HepG2 (cell line): ENCODE measurements around the gene ZNF333. TPM values are rescaled to one million over a fixed set of nuclear protein-coding genes. Genes with fewer than 3 reads are reported as not detected.

Experiments used
- ATAC-seq: fragments of 200-7000 bp; cut with Tn5 transposase; 3 replicates; pipeline ENCODE4 v1.9.1; 2020; ENCODE audit warnings: mild to moderate bottlenecking, moderate library complexity
- BruUV-seq: library from RNA; stranded (reverse); fragments of 400-500 nt; replicated peaks from 2 replicates; lab custom pipeline; 2021; lab: Mats Ljungman, UMichigan
- CTCF ChIA-PET: fragments of 300-600 bp; formaldehyde crosslinking; extraction: SDS; loops from one replicate; lab custom pipeline; 2021; ENCODE audit warnings: low total read pairs, inconsistent platforms, low intra/inter-chr PET ratio; lab: Yijun Ruan, JAX
- POLR2A ChIA-PET: fragments of 350-600 bp; sonication (Branson Sonifier 250); formaldehyde crosslinking; loops from one replicate; lab custom pipeline; 2020; ENCODE audit warnings: antibody characterized with exemption, inconsistent platforms; lab: Yijun Ruan, JAX
- DNase-seq: peaks from one replicate; pipeline ENCODE4 v3.0.0-alpha.2; 2015; ENCODE audit warnings: low spot score
- FAIRE-seq: peaks from 3 replicates; lab custom pipeline; 2011; peaks lifted over from hg19 to GRCh38; lab: Jason Lieb, UNC
- H2AFZ ChIP-seq: one replicate; pipeline ENCODE4 v1.6.1; 2011; ENCODE audit warnings: low read length, inconsistent platforms
- H3K27ac ChIP-seq: fragments of 300-600 bp; 3 replicates; pipeline ENCODE4 v1.8.0; 2011; ENCODE audit warnings: mixed run types, mild to moderate bottlenecking, mixed read lengths, low read length, inconsistent platforms; ENCODE audit not compliant: insufficient read depth; ENCODE audit errors: extremely low read length
- H3K27me3 ChIP-seq, 2 experiments: fragments of 200-600 bp in 1 of 2; 2 replicates in 1 of 2; 3 replicates in 1 of 2; pipeline versions ENCODE4 v1.6.0 to v1.8.0; 2011; ENCODE audit warnings: low read length in 2 of 2, mild to moderate bottlenecking in 2 of 2, moderate library complexity in 2 of 2, inconsistent platforms in 1 of 2; ENCODE audit not compliant: insufficient read depth in 2 of 2, control insufficient read depth in 1 of 2
- H3K36me3 ChIP-seq, 2 experiments: fragments of 200-600 bp in 1 of 2; replicated peaks in 1 of 2; 2 replicates in 1 of 2; 3 replicates in 1 of 2; pipeline versions ENCODE4 v1.5.1 to v1.8.0; 2011; ENCODE audit warnings: low read length in 2 of 2, inconsistent platforms in 1 of 2; ENCODE audit not compliant: insufficient read depth in 2 of 2, control insufficient read depth in 1 of 2
- H3K4me1 ChIP-seq: 2 replicates; pipeline ENCODE4 v1.5.1; 2012; ENCODE audit warnings: low read length, inconsistent platforms; ENCODE audit not compliant: insufficient read depth
- H3K4me2 ChIP-seq: 2 replicates; pipeline ENCODE4 v1.6.0; 2011; ENCODE audit warnings: low read depth, low read length, inconsistent platforms
- H3K4me3 ChIP-seq, 3 experiments: fragments of 200-600 bp in 1 of 3; sonication (generic), shearing (Covaris generic) in 1 of 3; replicated peaks in 1 of 3; 2 replicates each; pipeline ENCODE4 v1.5.1; 2011 to 2016; ENCODE audit warnings: low read length in 3 of 3, inconsistent platforms in 2 of 3, low read depth in 2 of 3, mild to moderate bottlenecking in 2 of 3, control low read depth in 1 of 3, mixed read lengths in 1 of 3; ENCODE audit not compliant: insufficient read depth in 1 of 3
- H3K79me2 ChIP-seq: one replicate; pipeline ENCODE4 v1.6.1; 2011; ENCODE audit warnings: low read length, inconsistent platforms; ENCODE audit not compliant: insufficient read depth
- H3K9ac ChIP-seq: 2 replicates; pipeline ENCODE4 v1.6.0; 2011; ENCODE audit warnings: mild to moderate bottlenecking, low read depth, low read length, inconsistent platforms; ENCODE audit not compliant: insufficient read depth
- H3K9me3 ChIP-seq: 2 replicates; pipeline ENCODE4 v1.5.1; 2012; ENCODE audit warnings: mild to moderate bottlenecking, low read length
- H4K20me1 ChIP-seq: 2 replicates; pipeline ENCODE4 v1.6.0; 2011; ENCODE audit warnings: inconsistent platforms, mild to moderate bottlenecking, low read length, moderate library complexity; ENCODE audit not compliant: insufficient read depth
- ZFP41 ChIP-seq: sonication (generic); formaldehyde crosslinking; IDR thresholded peaks from 2 replicates; pipeline ENCODE4 v1.4.0; 2020; ENCODE audit warnings: mild to moderate bottlenecking, missing genetic modification reagents, borderline replicate concordance
- WGBS: methylation state at CpG from one replicate; pipeline ENCODE4 v1.1.6; 2017; ENCODE audit warnings: low lambda C conversion rate; 5-methylcytosine and 5-hydroxymethylcytosine counted together
- in situ Hi-C: cut with HindIII; loops from 2 replicates; pipeline ENCODE4 v1.10.0; 2017; ENCODE audit warnings: low pct_unique_long_range_greater_than_20kb; ENCODE audit not compliant: extremely low pct_ligation_motif_present
- intact Hi-C: fragments of 100-400 bp; cut with micrococcal nuclease; formaldehyde crosslinking; loops from one replicate; pipeline ENCODE4 v1.10.0; 2022; ENCODE audit not compliant: unreplicated experiment
- polyA plus RNA-seq, 8 experiments: library from polyadenylated mRNA; depleted of rRNA in 3 of 8; stranded (reverse) in 7 of 8; unstranded in 1 of 8; fragments of >200 nt; fragmentation: Illumina TruSeq in 4 of 8; extraction: Trizol in 4 of 8; gene quantifications; 2 replicates each; pipeline versions ENCODE4 v1.2.1 to v1.2.3, GENCODE V29; 2011 to 2016; ENCODE audit warnings: low read depth in 4 of 8, missing spikeins in 1 of 8, mixed read lengths in 1 of 8; ENCODE audit not compliant: insufficient read depth in 1 of 8
- total RNA-seq, 5 experiments: library from RNA; depleted of rRNA; stranded (reverse); fragments of >200 nt; fragmentation: Illumina TruSeq; extraction: Trizol; gene quantifications; 2 replicates each; pipeline ENCODE4 v1.2.3, GENCODE V29; 2016; ENCODE audit warnings: low read depth in 1 of 5
- TF ChIP-seq, protein P1 (sequence below): sonication (generic); formaldehyde crosslinking; IDR thresholded peaks from 2 replicates; pipeline ENCODE4 v1.5.0; 2020; ENCODE audit warnings: mild to moderate bottlenecking, missing genetic modification reagents
- TF ChIP-seq, protein P2 (sequence below): IDR thresholded peaks from 2 replicates; pipeline ENCODE4 v1.6.1; 2012; ENCODE audit warnings: inconsistent platforms
- TF ChIP-seq, protein P3 (sequence below): sonication (generic); formaldehyde crosslinking; IDR thresholded peaks from 2 replicates; pipeline ENCODE4 v1.9.0; 2022; ENCODE audit warnings: missing genetic modification reagents, mild to moderate bottlenecking, borderline replicate concordance

ZNF333 gene
- total and polyA plus RNA-seq, 2 of the 13 experiments (the other 11 are each of a cell fraction or from before 2014, with no cell fraction given): 3.4 to 6.4 TPM

DNA sequence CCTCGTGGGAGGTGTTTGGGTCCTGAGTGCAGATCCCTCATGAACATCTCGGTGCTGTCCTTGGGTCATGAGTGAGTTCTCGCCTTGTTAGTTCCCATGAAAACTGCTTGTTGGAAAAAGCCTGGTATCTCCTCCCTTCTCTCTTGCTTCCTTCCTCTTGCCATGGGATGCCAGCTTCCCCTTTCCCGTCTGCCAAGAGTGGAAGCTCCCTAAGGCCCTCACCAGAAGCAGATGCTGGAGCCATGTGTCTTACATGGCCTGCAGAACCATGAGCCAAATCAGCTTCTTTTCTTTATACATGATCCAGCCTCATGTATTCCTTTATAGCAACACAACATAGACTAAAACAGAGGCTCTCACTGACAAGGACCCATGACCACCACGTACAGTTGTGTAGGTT, 80.3 kb downstream of the ZNF333 start:
- intact Hi-C loops: no loop called here

More for the DNA sequence above, 80.3 kb downstream of the ZNF333 start:
- Histone ChIP-seq H2AFZ (no peak overlapping the region), H3K36me3 (no peaks in the 10 kb centered on the region), H3K4me2 (no peak overlapping the region), H3K79me2 (no peaks in the 10 kb centered on the region), H3K9ac (no peak overlapping the region), H3K27ac (no peak overlapping the region), H4K20me1 (no peaks in the 10 kb centered on the region), H3K4me3 (no peak overlapping the region), H3K4me1 (no peaks in the 10 kb centered on the region), H3K27me3 (peaks cover 0 to under 1% of the 10 kb centered on the region in 2 experiments; a peak in 1 of 5 replicates), H3K9me3 (no peaks in the 10 kb centered on the region)
- 18% methylated on average over 4 of the region's 5 CpGs for WGBS
- DNase-seq (no peak), FAIRE-seq (no peak), ATAC-seq (no peak)
- in situ Hi-C loops: no loop called here
- ChIA-PET CTCF (no interaction called here), POLR2A (no interaction called here)
- TF ChIP-seq, protein P1, sequence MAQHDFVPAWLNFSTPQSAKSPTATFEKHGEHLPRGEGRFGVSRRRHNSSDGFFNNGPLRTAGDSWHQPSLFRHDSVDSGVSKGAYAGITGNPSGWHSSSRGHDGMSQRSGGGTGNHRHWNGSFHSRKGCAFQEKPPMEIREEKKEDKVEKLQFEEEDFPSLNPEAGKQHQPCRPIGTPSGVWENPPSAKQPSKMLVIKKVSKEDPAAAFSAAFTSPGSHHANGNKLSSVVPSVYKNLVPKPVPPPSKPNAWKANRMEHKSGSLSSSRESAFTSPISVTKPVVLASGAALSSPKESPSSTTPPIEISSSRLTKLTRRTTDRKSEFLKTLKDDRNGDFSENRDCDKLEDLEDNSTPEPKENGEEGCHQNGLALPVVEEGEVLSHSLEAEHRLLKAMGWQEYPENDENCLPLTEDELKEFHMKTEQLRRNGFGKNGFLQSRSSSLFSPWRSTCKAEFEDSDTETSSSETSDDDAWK (CRISPR knock-in tag): no peak
- TF ChIP-seq, protein P2, sequence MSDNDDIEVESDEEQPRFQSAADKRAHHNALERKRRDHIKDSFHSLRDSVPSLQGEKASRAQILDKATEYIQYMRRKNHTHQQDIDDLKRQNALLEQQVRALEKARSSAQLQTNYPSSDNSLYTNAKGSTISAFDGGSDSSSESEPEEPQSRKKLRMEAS: no peak
- TF ChIP-seq, protein P3, sequence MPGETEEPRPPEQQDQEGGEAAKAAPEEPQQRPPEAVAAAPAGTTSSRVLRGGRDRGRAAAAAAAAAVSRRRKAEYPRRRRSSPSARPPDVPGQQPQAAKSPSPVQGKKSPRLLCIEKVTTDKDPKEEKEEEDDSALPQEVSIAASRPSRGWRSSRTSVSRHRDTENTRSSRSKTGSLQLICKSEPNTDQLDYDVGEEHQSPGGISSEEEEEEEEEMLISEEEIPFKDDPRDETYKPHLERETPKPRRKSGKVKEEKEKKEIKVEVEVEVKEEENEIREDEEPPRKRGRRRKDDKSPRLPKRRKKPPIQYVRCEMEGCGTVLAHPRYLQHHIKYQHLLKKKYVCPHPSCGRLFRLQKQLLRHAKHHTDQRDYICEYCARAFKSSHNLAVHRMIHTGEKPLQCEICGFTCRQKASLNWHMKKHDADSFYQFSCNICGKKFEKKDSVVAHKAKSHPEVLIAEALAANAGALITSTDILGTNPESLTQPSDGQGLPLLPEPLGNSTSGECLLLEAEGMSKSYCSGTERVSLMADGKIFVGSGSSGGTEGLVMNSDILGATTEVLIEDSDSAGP (CRISPR knock-in tag): no peak
- no peak for TF ChIP-seq ZFP41 (CRISPR knock-in tag)
- no TSS peak for BruUV-seq
